ENCODE data around the gene ATP1B4.

ATP1B4 gene

DNA sequence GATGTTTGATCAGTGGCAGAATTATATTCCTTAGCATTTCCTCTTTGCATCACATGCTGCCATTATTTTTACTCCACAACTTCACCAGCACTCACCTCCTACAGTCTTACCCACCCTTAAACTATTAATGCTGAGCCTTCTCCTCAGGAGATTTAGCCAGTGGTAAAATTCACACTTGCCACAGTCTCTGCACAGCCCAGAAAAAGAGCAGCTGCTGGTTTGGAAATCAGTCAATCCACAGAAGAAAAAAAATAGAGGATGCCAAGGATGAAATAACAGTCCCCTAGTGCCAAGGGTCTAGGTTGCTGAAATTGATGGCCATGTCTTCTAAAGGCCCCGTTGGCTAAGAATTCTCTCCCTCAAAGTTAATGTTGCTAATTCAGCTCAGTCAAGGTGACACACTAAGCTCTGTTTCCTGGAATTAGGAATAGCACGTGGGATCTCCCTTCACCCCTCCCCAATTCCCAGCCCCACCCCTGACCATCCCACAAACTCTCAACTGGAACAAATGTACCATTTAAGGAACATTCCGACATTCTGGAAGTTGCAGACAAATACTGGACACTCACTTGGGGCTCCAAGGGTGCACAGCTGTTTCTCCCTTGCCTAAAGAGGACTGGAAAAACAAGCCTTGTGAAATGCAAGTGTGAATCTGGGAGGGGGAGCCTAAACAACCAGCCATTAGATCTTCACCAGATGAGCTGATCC, 5.7 kb downstream of the ATP1B4 start:
- DNase-seq (ENCODE audit: low read depth): no peak
- H3K4me3 ChIP-seq (ENCODE audit: low read depth, low read length): no peak overlapping the region

DNA sequence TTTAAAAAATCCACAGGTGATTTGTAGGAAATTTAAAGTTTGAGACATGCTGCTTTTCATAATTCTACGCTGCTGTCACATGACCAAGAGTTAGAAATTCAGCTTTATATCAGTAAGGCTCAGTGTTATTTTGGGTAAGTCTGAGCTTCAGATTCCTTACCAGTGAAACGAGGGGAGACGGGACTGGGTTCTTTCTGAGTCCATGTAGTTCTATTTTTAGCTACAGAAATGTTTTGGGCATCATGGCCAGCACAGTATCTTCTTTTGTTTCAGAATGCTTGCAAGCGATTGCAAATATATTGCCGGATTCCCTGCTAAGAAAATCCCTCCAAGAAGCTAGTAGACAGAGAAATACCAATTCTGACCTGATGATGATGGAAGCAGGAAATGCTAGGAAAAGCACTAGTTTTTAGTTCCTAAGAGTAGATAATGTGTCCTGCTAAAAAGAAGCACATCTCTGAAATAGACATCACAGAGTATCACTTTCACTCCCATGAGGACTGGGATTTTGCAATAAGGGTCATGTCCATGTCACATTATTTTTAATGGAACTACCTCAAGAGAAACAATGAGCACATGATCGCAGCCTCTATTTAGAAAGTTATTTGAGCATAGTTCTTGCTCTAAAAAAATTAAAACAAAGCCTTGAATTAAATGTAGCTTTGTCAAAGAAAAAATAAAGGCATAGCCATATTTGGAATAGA, 10.9 kb downstream of the ATP1B4 start:
- no peak overlapping the region for H3K4me3 ChIP-seq (ENCODE audit: low read depth, low read length)
- no peak for DNase-seq (ENCODE audit: low read depth)

DNA sequence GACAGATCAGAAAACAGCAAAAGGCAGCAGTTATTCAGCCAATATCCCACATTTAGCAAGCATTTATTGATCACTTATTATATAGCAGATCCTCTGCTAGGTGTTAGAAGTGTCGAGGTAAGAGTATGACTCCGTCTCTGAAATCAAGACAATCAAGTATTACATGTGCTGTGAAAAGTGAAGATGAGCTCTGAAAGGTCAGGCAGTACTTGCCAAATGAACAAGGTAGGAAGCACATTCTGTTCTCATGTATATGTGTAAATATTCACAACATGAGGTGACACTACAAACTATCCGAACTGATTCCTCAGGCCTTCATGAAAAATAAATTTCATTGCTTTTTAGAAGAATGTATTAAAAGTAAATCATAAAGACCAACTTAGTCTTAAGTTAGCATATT, 15.3 kb downstream of the ATP1B4 start:
- DNase-seq (ENCODE audit: low read depth): no peak
- H3K4me3 ChIP-seq (ENCODE audit: low read depth, low read length): no peak overlapping the region

DNA sequence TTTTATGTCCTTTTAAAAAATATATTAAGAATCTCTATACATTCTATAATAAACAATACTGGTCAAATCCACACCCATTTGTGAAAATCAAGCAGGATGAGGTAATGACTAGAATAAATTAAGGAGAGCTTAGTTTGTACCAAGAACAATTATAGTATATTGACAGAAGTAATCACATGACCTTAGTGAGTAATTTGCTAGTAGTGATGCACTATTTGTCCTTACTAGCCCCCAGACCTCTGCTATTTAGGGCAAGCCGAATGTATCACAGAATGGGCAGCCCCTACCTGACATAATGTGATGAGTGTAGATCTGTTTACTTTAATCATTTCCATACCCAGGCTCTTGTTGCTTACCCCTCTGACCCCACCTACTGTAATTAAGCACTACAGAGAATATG, 15.8 kb downstream of the ATP1B4 start:
- DNase-seq (ENCODE audit: low read depth): no peak
- H3K4me3 ChIP-seq (ENCODE audit: low read depth, low read length): no peak overlapping the region

DNA sequence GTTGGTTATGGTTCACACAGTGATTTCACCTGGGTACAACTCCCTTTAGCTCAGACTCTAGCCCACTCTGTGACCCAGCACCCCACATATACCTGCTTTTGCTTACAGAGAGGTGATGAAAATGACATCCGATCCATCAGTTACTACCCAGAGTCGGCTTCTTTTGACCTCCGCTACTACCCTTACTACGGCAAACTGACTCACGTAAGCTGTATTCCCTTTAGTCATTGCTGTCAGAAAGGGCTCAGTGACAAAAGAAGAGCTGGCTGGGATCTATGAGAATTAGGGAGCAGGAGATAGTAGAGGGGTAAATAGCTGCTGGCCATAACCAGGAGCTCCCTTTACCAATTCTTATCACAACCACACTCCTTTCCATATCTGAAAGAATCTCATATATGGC, 16.7 kb downstream of the ATP1B4 start:
- DNase-seq (ENCODE audit: low read depth): no peak
- no peak overlapping the region for H3K4me3 ChIP-seq (ENCODE audit: low read depth, low read length)

DNA sequence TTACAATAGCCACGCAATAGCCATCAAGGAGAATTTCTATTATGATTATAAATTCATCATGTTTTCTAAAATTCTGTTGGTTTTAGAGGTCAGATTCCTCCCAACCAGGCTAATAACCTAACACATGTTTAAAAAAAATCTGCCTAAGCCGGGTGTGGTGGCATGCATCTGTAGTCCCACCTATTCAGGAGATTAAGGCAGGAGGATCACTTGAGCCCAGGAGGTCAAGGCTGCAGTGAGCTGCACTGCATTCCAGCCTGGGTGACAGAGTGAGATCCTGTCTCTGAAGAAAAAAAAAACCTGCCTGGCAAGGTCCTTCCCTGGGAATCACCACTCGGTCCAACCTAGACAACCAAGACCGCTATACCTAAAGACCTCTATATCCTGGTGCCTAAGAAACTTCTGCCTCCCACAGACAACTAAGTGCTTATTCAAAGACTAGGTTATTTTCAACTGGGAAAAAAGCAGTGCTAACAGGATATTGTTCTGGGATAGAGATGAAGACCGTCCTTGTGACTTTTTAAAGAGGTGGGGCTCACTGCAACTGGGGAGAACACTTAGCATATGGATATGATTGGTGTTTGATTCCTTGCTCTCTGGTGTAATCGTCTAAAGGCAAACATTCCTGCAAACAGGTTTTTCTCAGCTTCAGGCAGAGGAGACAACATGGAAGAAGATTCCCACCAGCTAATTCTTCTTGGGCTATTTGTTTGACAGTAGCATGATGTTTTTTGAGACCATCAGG, 18.2 kb downstream of the ATP1B4 start:
- no peak for DNase-seq (ENCODE audit: low read depth)

DNA sequence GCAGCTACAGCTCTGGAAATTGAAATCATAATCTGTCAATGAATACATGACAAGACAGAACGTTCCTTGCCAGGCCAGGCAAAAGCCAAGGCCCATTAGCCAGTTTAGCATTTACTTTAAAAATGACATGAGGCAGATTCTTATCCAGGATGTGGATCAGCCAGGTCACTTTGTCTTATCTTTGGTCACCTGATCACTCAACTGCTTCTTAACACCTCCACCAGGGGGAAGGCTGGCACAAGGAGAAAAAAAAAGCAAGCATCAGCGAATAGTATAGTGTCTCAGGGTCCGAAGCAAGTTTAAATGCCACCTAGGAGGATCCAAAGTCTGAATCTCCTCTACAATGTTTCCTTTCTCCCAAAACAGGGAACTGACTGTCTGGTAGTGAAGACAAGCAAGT, 18.8 kb downstream of the ATP1B4 start:
- H3K4me3 ChIP-seq (ENCODE audit: low read depth, low read length): no peak overlapping the region
- DNase-seq (ENCODE audit: low read depth): no peak

More for the DNA sequence above, 18.2 kb downstream of the ATP1B4 start:
- no peak overlapping the region for H3K4me3 ChIP-seq (ENCODE audit: low read depth, low read length)

DNA sequence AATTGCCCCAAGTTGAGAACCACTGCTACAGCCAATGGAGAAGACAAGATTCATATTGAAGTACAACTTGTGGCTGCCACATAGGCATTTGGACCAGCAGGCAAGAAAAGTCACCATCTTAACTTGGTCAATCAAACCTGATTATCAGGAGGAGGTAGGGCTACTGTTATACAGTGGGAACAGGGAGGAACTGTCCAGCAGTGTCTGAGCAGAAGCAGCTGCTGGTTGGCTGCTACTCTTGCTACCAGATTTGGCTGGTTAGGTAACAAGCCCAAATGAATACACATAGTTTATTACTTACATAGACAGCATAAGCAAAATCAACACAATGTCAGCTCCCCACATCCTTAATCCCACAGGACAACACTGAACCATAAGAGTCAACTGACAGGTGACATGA, 39.4 kb downstream of the ATP1B4 start:
- no peak overlapping the region for H3K4me3 ChIP-seq (ENCODE audit: low read depth, low read length)
- DNase-seq (ENCODE audit: low read depth): no peak

DNA sequence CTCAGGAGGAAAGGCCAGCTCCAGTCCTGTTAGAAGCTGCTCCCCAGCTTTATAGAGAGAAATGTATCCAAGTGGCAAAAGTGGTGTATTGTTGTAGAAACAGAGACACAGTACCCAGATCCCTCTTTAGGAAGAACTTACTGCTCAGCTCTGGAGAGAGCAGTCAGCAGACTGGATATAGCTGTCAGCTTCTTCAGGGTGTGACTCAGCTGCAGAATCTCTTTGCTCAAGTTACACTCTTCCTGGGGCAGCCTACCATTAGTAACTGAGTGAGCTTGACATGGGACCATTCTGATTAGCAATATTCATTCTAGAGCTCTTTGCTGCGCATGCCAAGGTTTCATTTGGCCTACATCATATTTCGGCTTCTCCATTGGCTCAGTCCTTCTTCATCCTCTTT, 40.5 kb downstream of the ATP1B4 start:
- H3K4me3 ChIP-seq (ENCODE audit: low read depth, low read length): no peak overlapping the region
- no peak for DNase-seq (ENCODE audit: low read depth)

DNA sequence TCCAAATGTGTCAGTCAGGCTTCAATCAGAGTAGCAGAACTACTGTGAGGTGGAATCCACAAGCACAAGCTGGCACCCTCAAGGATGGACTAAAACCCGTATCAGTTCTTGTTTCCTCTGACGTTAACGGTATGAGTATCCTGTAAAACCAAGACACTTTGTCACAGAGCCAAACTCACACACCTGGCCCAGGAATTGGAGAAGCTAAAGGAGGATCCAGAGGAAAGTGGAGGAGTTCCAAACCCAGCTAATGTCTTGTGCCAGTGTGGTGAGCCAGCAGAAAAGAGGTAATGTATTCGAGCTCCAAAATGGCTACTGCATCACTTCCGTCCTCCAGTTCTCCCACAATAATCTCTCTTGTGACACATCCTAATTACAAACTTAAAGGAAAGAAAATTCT, 44.7 kb downstream of the ATP1B4 start:
- no peak overlapping the region for H3K4me3 ChIP-seq (ENCODE audit: low read depth, low read length)
- no peak for DNase-seq (ENCODE audit: low read depth)

DNA sequence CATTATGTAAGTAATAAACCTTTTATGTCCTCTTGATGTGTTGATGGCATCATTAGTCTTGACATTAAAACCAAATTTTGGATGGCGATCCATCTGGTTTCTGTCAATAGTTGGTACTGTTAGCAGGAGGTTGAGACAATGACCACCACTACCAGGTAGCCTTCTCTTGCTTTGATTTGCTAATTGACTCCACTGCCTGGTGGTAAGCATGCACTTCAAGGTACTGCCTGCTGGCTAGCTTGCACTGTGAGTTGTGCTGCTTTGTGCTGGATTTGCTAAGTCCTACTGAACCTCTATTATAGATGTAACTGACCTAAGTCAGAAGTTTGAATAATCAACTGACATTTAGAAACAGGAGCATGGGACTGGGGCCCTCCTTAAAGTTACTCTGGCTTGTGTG, 46.3 kb downstream of the ATP1B4 start:
- no peak for DNase-seq (ENCODE audit: low read depth)
- no peak overlapping the region for H3K4me3 ChIP-seq (ENCODE audit: low read depth, low read length)

DNA sequence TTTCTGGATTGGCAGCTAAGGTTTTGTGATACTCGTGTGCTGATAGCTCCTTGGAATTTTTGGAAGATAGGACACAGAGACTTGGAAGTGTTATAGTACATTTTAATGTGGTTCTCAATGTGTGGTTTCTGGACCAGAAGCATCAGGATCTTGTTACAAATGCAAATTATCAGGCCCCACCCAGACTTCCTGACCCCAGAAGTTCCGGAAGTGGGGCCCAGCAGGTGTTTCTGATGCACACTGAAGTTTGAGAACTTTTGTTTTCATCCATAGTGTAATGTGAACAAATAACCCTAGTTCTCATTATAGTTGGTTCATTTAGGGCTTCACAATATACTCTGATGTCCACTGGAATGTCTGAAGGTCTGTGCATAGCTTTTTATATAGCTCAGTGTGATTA, 57.6 kb downstream of the ATP1B4 start:
- H3K4me3 ChIP-seq (ENCODE audit: low read depth, low read length): no peak overlapping the region
- DNase-seq (ENCODE audit: low read depth): no peak

DNA sequence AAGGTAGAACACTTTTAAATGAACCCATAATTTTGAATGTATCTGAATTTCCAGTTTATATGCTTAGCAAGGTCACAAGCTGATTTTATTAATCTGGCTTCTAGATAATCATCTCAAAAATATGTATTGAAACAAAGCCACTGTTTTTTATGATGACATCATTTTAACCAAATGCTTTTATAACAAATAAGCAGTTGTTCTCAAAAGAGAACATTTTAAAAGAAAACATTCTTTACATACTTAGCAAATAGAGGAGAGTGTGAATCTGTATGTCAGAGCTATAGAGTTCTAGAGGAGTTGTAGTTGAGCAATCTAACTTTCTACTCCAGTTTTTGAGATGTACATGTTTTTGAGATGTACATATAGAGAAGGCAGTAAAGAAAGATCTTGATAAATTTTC, 64.7 kb downstream of the ATP1B4 start:
- H3K4me3 ChIP-seq (ENCODE audit: low read depth, low read length): no peak overlapping the region
- no peak for DNase-seq (ENCODE audit: low read depth)

DNA sequence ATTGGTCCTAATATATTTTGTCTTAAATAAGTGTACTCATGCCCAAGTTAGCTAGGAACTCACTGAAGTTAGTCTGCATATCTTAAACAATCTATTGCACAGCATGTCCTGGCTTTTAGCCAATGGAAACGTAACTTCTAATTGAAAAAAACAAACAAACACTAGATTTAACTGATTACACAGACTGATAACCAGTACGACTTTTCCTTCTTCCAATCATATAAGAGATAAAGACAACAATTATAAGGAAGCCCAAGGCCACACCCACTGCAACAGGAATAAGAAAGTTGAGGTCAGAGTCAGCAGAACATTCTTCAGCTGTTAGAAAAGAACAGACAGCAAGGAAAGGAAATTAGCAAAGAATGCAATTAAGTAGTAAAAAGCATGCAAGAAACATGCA, 66.4 kb downstream of the ATP1B4 start:
- no peak for DNase-seq (ENCODE audit: low read depth)
- no peak overlapping the region for H3K4me3 ChIP-seq (ENCODE audit: low read depth, low read length)

DNA sequence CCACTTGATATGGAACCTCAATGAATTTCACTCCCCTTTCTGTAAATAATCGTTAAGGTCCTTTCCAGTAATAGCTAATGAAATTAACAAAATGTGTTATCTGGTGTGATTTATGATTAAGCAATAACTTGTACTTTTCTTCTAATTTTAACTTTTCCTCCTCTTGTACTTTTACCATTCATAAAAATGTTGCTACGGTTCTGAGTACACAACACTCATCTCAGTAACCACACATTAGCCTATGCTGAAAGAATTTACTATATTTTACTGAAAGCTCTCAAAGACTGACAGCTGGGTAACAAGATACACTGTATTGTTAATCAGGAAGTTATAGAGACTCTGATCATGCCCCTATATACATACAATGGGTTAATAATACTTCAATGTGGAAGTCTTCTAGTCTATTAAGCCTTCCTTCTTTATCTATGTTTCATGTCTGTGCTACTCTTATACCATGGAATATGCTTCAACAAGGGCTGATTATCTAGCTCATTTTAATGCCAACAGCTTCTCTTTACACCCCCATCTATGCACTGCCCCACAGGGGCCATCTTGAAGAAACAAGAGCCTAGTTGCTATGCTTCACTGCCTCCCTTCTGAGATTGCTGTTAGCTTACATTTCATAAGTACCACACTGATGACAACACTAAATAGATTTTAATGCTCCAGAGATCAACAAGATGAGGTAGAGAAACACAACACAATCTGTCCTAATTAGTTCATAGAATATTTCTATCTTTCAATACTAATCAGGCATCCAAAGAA, 68.1 kb downstream of the ATP1B4 start:
- no peak overlapping the region for H3K4me3 ChIP-seq (ENCODE audit: low read depth, low read length)
- no peak for DNase-seq (ENCODE audit: low read depth)
